GM12875 (cell line): ENCODE results near the gene TMPRSS4.

Experiments
- H3K4me3 ChIP-seq: one replicate; pipeline ENCODE4 v1.5.1; 2011; ENCODE audit warnings: low read depth, low read length, control low read depth
- CTCF ChIP-seq: IDR thresholded peaks from 2 replicates; pipeline ENCODE4 v1.5.1; 2011; ENCODE audit warnings: low read depth, mild to moderate bottlenecking, control low read depth, inconsistent platforms, low read length, moderate library complexity, borderline replicate concordance; ENCODE audit not compliant: insufficient read depth

TMPRSS4 gene

GRCh38 chr11:118076754-118077281 is at the start of gene TMPRSS4:
Gene TMPRSS4, plus strand, starts transcription at chr11:118077078. Its CDS starts 225 bp downstream, at chr11:118077303.
- H3K4me3 ChIP-seq, result no peak within 1 kb of the TSS
- no peak for TF ChIP-seq CTCF

GRCh38 chr11:118027694-118028093 is 49.2 kb upstream of the TMPRSS4 start:
- H3K4me3 ChIP-seq, result no peak overlapping the region
- TF ChIP-seq CTCF, result 0 out of 2 replicates have a peak, but pooled peaks have one; percentile 4

- no peak for TF ChIP-seq CTCF
- no peak overlapping the region for H3K4me3 ChIP-seq
Observed at GRCh38 chr11:118028626-118029025, 48.3 kb upstream of the TMPRSS4 start.

- no peak overlapping the region for H3K4me3 ChIP-seq
Observed at GRCh38 chr11:118033443-118033842, 43.4 kb upstream of the TMPRSS4 start.

GRCh38 chr11:118042141-118042540 is 34.7 kb upstream of the TMPRSS4 start:
- TF ChIP-seq CTCF, result no peak
- H3K4me3 ChIP-seq, result no peak overlapping the region

More at GRCh38 chr11:118033443-118033842, 43.4 kb upstream of the TMPRSS4 start:
- TF ChIP-seq CTCF, result no peak

- TF ChIP-seq CTCF, result no peak
- H3K4me3 ChIP-seq, result no peak overlapping the region
Observed at GRCh38 chr11:118042796-118043195, 34.1 kb upstream of the TMPRSS4 start.

GRCh38 chr11:118045191-118045590 is 31.7 kb upstream of the TMPRSS4 start:
- H3K4me3 ChIP-seq, result no peak overlapping the region
- no peak for TF ChIP-seq CTCF
